ENCODE results near the gene ACSS1.

The ACSS1 gene

DNA sequence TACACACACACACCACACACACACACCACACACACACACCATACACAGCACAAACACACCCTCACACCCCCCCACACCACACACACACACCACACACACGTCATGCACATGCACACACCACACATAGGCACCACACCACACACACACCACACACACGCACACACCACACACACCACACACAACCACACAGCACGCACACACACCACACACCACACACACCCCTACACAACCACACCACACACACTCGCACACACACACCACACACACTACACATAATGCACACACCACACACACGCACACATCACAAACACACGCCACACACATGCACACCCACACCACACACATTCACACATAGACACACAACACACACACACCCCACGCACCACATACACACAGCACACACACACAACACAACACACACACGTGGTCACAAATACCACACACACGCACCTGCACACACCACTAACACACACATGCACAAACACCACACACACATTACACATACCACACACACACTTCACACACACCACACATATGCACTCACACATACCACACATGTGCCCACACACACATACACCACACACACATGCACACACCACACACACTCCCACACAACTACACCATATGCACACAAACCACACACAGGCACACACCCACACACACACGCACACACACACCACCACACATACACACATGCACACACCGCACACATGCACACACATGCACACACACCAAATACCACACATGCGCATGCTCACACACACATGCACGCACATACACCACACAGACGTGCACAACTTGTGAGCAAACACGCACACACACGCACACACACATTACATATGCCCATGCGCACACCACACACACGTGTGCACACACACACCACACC is 9.4 kb upstream of the ACSS1 start:
- peaks cover 44% of the 10 kb centered on the region for H3K27me3 ChIP-seq (ENCODE audit: insufficient read depth, poor library complexity, severe bottlenecking)

DNA sequence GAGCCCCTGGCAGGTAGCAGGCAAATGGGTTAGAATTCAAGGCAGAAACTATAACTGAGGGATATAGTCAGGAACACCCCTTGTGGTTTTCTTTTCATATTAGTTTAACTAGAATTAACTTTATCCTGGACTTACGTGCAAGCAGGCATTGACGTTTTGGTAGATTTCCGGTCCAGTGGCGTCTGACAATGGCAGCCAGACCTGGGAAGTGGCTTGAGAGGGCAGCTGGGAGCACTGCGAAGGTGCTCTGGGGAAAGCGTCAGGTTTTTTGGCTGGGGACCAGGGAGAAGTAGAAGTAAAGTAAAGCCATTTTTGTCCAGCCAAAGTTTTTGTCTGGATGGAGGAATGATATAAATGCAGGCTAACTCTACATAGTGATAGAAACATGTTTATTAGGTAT is 8.4 kb upstream of the ACSS1 start:
- Histone ChIP-seq H3K4me3 (ENCODE audit: severe bottlenecking) (no peak overlapping the region), H3K27me3 (ENCODE audit: insufficient read depth, poor library complexity, severe bottlenecking) (peaks cover 35% of the 10 kb centered on the region), H3K27ac (ENCODE audit: poor library complexity, severe bottlenecking) (no peak overlapping the region), H3K4me1 (ENCODE audit: insufficient read depth, poor library complexity, severe bottlenecking) (no peaks in the 10 kb centered on the region), H3K9me3 (ENCODE audit: severe bottlenecking) (no peaks in the 10 kb centered on the region), H3K36me3 (ENCODE audit: low read depth) (no peaks in the 10 kb centered on the region)
- ATAC-seq (ENCODE audit: low read depth) (no peak; the same call in 2 of the 3 replicates), DNase-seq (ENCODE audit: low spot score) (peak; percentile 19)
- TF ChIP-seq, protein P1, sequence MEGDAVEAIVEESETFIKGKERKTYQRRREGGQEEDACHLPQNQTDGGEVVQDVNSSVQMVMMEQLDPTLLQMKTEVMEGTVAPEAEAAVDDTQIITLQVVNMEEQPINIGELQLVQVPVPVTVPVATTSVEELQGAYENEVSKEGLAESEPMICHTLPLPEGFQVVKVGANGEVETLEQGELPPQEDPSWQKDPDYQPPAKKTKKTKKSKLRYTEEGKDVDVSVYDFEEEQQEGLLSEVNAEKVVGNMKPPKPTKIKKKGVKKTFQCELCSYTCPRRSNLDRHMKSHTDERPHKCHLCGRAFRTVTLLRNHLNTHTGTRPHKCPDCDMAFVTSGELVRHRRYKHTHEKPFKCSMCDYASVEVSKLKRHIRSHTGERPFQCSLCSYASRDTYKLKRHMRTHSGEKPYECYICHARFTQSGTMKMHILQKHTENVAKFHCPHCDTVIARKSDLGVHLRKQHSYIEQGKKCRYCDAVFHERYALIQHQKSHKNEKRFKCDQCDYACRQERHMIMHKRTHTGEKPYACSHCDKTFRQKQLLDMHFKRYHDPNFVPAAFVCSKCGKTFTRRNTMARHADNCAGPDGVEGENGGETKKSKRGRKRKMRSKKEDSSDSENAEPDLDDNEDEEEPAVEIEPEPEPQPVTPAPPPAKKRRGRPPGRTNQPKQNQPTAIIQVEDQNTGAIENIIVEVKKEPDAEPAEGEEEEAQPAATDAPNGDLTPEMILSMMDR (IDR thresholded peaks at IDR 0.05; ENCODE audit: poor library complexity, severe bottlenecking) = no peak

More for the DNA sequence above, 9.4 kb upstream of the ACSS1 start:
- DNase-seq (ENCODE audit: low spot score) = peak; percentile 28
- Histone ChIP-seq H3K4me3 (ENCODE audit: severe bottlenecking) (no peak overlapping the region), H3K27ac (ENCODE audit: poor library complexity, severe bottlenecking) (no peak overlapping the region), H3K36me3 (ENCODE audit: low read depth) (no peaks in the 10 kb centered on the region), H3K9me3 (ENCODE audit: severe bottlenecking) (no peaks in the 10 kb centered on the region), H3K4me1 (ENCODE audit: insufficient read depth, poor library complexity, severe bottlenecking) (no peaks in the 10 kb centered on the region)
- ATAC-seq (ENCODE audit: low read depth) = no peak
- TF ChIP-seq, protein P1 (IDR thresholded peaks at IDR 0.05; ENCODE audit: poor library complexity, severe bottlenecking) = no peak

DNA sequence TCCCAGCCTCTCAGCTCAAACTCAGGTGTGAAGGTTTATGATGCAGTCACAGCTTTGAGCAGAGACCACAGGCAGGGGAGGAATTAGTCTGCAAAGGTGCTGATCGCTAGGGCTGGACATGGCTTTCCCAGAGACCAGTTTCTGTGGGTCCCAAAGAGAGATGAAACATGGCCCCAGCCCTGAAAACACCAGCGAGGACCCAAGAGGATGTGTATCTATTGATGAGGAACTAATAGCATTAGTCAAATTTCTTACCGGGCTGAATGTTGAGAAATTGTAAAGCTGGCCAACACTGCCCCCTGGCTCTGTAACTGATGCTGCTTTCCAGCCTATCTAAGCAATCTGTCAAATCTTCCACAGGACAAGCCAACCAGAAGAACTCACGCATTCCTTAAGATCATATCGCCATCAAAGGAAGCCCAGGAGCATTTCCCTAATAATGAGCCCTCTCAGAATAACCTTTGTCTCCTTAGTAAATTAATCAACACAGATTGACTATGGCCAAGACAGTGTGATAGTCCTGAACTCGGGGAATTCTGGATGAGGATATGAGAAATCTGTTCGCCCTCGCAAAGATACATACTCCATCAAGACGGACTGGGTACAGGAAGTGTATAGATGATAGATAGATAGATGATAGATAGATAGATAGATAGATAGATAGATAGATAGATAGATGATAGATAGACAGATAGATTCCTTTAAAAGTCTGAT is 7.8 kb upstream of the ACSS1 start:
- peak; percentile 73 for ATAC-seq (ENCODE audit: low read depth)
- TF ChIP-seq, protein P1 (IDR thresholded peaks at IDR 0.05; ENCODE audit: poor library complexity, severe bottlenecking) = peak; percentile 90
- peak; percentile 9 for DNase-seq (ENCODE audit: low spot score)
- H3K4me1 ChIP-seq (ENCODE audit: insufficient read depth, poor library complexity, severe bottlenecking) = no peaks in the 10 kb centered on the region
- no peaks in the 10 kb centered on the region for H3K9me3 ChIP-seq (ENCODE audit: severe bottlenecking)
- peaks cover 29% of the 10 kb centered on the region for H3K27me3 ChIP-seq (ENCODE audit: insufficient read depth, poor library complexity, severe bottlenecking)
- H3K27ac ChIP-seq (ENCODE audit: poor library complexity, severe bottlenecking) = no peak overlapping the region
- no peak overlapping the region for H3K4me3 ChIP-seq (ENCODE audit: severe bottlenecking)
- H3K36me3 ChIP-seq (ENCODE audit: low read depth) = no peaks in the 10 kb centered on the region

DNA sequence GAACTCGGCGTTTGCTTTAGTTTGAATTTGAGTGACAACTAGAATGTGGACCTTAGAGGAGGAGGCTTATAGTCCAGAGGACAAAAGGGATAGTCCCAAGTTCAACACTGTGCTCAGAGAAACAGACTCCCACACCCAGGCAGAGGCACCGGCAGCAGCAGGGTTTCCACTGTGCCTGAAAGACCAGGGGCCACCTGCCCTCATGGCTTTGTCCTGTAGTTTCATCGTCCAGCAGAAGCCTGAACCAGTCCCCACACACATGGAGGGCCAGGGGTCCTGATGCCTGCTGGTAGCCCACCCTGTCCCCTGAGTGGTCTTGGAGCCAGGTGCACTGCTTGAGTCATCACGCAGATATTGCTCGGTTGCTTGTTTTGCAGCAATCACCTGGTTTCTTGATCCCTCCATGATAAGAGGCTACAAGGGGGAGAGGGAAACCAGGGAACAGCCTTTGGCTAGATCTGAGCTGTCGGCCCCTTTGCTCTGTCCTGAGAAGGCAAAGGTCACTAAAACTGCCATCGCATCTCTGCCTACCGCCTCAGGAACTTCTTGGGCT is 7.2 kb upstream of the ACSS1 start:
- ATAC-seq (ENCODE audit: low read depth) = no peak
- Histone ChIP-seq H3K27me3 (ENCODE audit: insufficient read depth, poor library complexity, severe bottlenecking) (peaks cover 22% of the 10 kb centered on the region), H3K4me1 (ENCODE audit: insufficient read depth, poor library complexity, severe bottlenecking) (no peaks in the 10 kb centered on the region)

More for the DNA sequence above, 7.2 kb upstream of the ACSS1 start:
- TF ChIP-seq, protein P1 (IDR thresholded peaks at IDR 0.05; ENCODE audit: poor library complexity, severe bottlenecking) = no peak
- Histone ChIP-seq H3K9me3 (ENCODE audit: severe bottlenecking) (no peaks in the 10 kb centered on the region), H3K27ac (ENCODE audit: poor library complexity, severe bottlenecking) (no peak overlapping the region), H3K4me3 (ENCODE audit: severe bottlenecking) (no peak overlapping the region), H3K36me3 (ENCODE audit: low read depth) (no peaks in the 10 kb centered on the region)
- DNase-seq (ENCODE audit: low spot score) = peak; percentile 48
